Activated naive CD4-positive, alpha-beta T cell treated with anti-CD3 and anti-CD28 coated beads, Interleukin-2, amount 50 U/mL, for 24 hours (primary cell): ENCODE measurements around the gene TMEM41A.
"Not testable (repeated sequence)": the region's sequence is repeated elsewhere in the genome, so short reads cannot be mapped to it uniquely, and the experiment has no call there.

ENCODE experiments used
- H3K27ac Mint-ChIP-seq: one replicate; pipeline ENCODE4 v1.8.0; 2021; ENCODE audit warnings: mild to moderate bottlenecking, mixed read lengths
- H3K27me3 Mint-ChIP-seq: one replicate; pipeline ENCODE4 v1.8.0; 2021; ENCODE audit warnings: mixed read lengths
- H3K36me3 Mint-ChIP-seq: one replicate; pipeline ENCODE4 v1.8.0; 2021; ENCODE audit warnings: mixed read lengths
- H3K4me1 Mint-ChIP-seq: one replicate; pipeline ENCODE4 v1.8.0; 2021; ENCODE audit warnings: mixed read lengths
- H3K4me3 Mint-ChIP-seq: one replicate; pipeline ENCODE4 v1.8.0; 2021; ENCODE audit warnings: mild to moderate bottlenecking, mixed read lengths
- H3K9me3 Mint-ChIP-seq: one replicate; pipeline ENCODE4 v1.8.0; 2021; ENCODE audit warnings: mixed read lengths

Gene TMEM41A

GRCh38 chr3:185508335-185508991 is 9.6 kb upstream of the TMEM41A start:
- Mint-ChIP-seq H3K27me3 (peaks cover 2% of the 10 kb centered on the region), H3K36me3 (no peaks in the 10 kb centered on the region), H3K9me3 (no peaks in the 10 kb centered on the region), H3K27ac (no peak overlapping the region), H3K4me3 (no peak overlapping the region), H3K4me1 (no peaks in the 10 kb centered on the region)

DNA sequence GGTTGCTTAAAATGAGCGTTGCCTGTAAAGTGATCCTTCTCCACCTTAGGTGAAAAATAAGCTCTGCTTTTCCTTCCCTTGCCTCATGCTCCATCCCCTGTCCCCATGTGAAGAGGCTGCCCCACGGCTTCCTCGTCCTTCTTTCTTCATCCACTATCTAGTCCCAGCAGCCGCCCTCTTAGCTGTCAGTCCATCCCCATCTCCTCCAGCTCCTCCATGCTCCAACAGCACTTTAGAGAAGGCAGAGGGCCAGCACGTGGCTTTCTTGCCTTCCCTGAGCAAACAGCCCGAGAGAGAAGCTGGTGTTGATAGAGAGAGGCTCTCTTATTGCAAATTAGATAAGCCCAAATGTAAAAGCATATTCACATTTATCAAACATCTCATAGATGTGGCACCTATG is 9.0 kb upstream of the TMEM41A start:
- Mint-ChIP-seq H3K27me3 (peaks cover 2% of the 10 kb centered on the region), H3K27ac (no peak overlapping the region), H3K36me3 (no peaks in the 10 kb centered on the region), H3K4me1 (no peaks in the 10 kb centered on the region), H3K4me3 (no peak overlapping the region), H3K9me3 (no peaks in the 10 kb centered on the region)

DNA sequence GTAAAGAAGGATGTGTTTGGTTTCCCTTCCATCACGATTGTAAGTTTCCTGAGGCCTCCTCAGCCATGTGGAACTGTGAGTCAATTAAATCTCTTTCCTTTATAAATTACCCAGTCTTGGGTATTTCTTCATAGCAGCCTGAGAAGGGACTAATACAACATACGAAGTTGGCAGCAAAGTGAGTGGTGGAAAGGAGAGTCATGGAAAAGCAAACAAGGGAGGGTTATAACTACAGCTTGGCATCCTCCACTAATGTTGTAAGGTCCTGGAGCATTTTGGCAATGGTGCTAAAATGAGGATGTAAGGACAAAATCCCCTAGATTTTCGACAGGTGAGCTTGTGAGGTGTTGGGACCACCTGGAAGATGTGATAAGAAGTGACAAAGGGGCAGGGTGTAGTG is 5.8 kb upstream of the TMEM41A start:
- H3K27me3 Mint-ChIP-seq = no peaks in the 10 kb centered on the region
- H3K4me3 Mint-ChIP-seq = no peak overlapping the region
- no peak overlapping the region for H3K27ac Mint-ChIP-seq
- no peaks in the 10 kb centered on the region for H3K36me3 Mint-ChIP-seq
- no peaks in the 10 kb centered on the region for H3K9me3 Mint-ChIP-seq
- H3K4me1 Mint-ChIP-seq = peaks cover under 1% of the 10 kb centered on the region

GRCh38 chr3:185503521-185503920 is 4.7 kb upstream of the TMEM41A start:
- H3K4me1 Mint-ChIP-seq = peaks cover 7% of the 10 kb centered on the region
- no peaks in the 10 kb centered on the region for H3K27me3 Mint-ChIP-seq
- no peak overlapping the region for H3K27ac Mint-ChIP-seq
- no peaks in the 10 kb centered on the region for H3K36me3 Mint-ChIP-seq
- H3K9me3 Mint-ChIP-seq = no peaks in the 10 kb centered on the region
- no peak overlapping the region for H3K4me3 Mint-ChIP-seq

- Mint-ChIP-seq H3K4me1 (peaks cover 7% of the 10 kb centered on the region), H3K9me3 (no peaks in the 10 kb centered on the region), H3K27ac (no peak overlapping the region), H3K27me3 (no peaks in the 10 kb centered on the region), H3K4me3 (no peak overlapping the region), H3K36me3 (no peaks in the 10 kb centered on the region)
Observed at GRCh38 chr3:185502987-185503386, 4.2 kb upstream of the TMEM41A start.

- peaks cover 24% of the 10 kb centered on the region for H3K36me3 Mint-ChIP-seq
- no peak overlapping the region for H3K4me3 Mint-ChIP-seq
Observed at GRCh38 chr3:185490241-185490640, 8.6 kb downstream of the TMEM41A start.

GRCh38 chr3:185489462-185489861 is 9.4 kb downstream of the TMEM41A start:
- Mint-ChIP-seq H3K4me1 (peaks cover 4% of the 10 kb centered on the region), H3K27ac (no peak overlapping the region), H3K9me3 (no peaks in the 10 kb centered on the region), H3K36me3 (peaks cover 23% of the 10 kb centered on the region), H3K27me3 (no peaks in the 10 kb centered on the region), H3K4me3 (no peak overlapping the region)

More at GRCh38 chr3:185490241-185490640, 8.6 kb downstream of the TMEM41A start:
- H3K27ac Mint-ChIP-seq = no peak overlapping the region
- H3K9me3 Mint-ChIP-seq = no peaks in the 10 kb centered on the region
- no peaks in the 10 kb centered on the region for H3K27me3 Mint-ChIP-seq
- peaks cover 5% of the 10 kb centered on the region for H3K4me1 Mint-ChIP-seq

GRCh38 chr3:185488465-185488864 is 10.4 kb downstream of the TMEM41A start:
- H3K4me1 Mint-ChIP-seq = peaks cover under 1% of the 10 kb centered on the region
- peaks cover 19% of the 10 kb centered on the region for H3K36me3 Mint-ChIP-seq
- H3K9me3 Mint-ChIP-seq = no peaks in the 10 kb centered on the region
- H3K4me3 Mint-ChIP-seq = no peak overlapping the region
- H3K27ac Mint-ChIP-seq = no peak overlapping the region
- H3K27me3 Mint-ChIP-seq = no peaks in the 10 kb centered on the region

- peaks cover 26% of the 10 kb centered on the region for H3K36me3 Mint-ChIP-seq
- no peaks in the 10 kb centered on the region for H3K27me3 Mint-ChIP-seq
- no peak overlapping the region for H3K4me3 Mint-ChIP-seq
- no peak overlapping the region for H3K27ac Mint-ChIP-seq
- H3K9me3 Mint-ChIP-seq = no peaks in the 10 kb centered on the region
- H3K4me1 Mint-ChIP-seq = peaks cover 13% of the 10 kb centered on the region
Observed at GRCh38 chr3:185486394-185486793, 12.4 kb downstream of the TMEM41A start.

- no peaks in the 10 kb centered on the region for H3K27me3 Mint-ChIP-seq
- peaks cover 13% of the 10 kb centered on the region for H3K4me1 Mint-ChIP-seq
- H3K4me3 Mint-ChIP-seq = no peak overlapping the region
- no peak overlapping the region for H3K27ac Mint-ChIP-seq
- H3K36me3 Mint-ChIP-seq = peaks cover 25% of the 10 kb centered on the region
- H3K9me3 Mint-ChIP-seq = no peaks in the 10 kb centered on the region
Observed at GRCh38 chr3:185484296-185484695, 14.5 kb downstream of the TMEM41A start.

DNA sequence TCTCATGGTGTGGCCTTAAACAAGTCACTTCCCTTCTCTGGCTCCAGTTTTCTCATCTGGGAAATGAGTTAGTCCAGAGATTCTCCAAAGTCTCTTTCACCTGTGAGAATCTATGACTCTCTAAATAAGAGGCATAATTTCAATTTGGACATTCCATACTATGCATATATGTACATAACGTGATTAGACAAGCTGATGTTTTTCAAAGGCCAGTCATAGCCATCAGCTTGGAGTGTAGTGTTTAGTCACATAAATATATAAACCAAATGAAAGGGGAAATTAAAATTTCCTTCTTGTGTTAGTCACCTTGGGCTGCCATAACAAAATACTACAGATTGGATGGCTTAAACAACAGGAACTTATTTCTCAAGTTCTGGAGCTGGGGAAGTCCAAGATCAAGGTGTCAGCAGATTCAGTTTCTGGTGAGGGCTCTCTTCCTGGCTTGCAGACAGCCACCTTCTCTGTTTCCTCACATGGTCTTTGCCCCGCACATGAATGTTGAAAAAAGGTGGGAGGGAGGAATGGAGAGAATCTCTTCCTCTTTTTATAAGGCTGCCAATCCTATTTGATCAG is 19.4 kb downstream of the TMEM41A start:
- Mint-ChIP-seq H3K4me3 (no peak overlapping the region), H3K9me3 (no peaks in the 10 kb centered on the region), H3K4me1 (peaks cover 13% of the 10 kb centered on the region), H3K27ac (no peak overlapping the region), H3K36me3 (peaks cover 20% of the 10 kb centered on the region), H3K27me3 (no peaks in the 10 kb centered on the region)

DNA sequence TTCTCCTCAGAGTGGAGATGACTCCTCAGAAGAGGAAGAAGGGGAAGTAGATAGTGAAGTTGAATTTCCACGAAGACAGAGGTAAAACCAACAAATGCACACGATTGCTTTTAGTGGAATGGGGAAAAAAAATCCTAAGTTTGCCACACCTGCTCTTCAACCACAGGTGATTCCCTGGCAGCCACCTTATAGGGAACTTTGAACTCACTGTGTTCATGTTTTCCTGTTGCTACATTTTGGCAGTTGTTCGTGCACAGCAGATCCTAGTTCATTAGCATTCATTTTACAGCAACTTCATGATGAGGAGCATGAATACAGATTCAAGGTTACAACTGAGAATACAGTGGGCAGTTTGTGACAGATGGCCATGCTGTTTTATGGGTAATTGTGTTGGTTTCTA is 21.5 kb downstream of the TMEM41A start:
- Mint-ChIP-seq H3K27me3 (no peaks in the 10 kb centered on the region), H3K27ac (no peak overlapping the region), H3K4me3 (no peak overlapping the region), H3K4me1 (peaks cover under 1% of the 10 kb centered on the region), H3K9me3 (no peaks in the 10 kb centered on the region), H3K36me3 (peaks cover 22% of the 10 kb centered on the region)

- H3K27me3 Mint-ChIP-seq, H3K9me3 Mint-ChIP-seq, H3K4me3 Mint-ChIP-seq, H3K27ac Mint-ChIP-seq, H3K4me1 Mint-ChIP-seq: not testable (repeated sequence)
- H3K36me3 Mint-ChIP-seq = peaks cover 16% of the 10 kb centered on the region
Observed at GRCh38 chr3:185474922-185475321, 23.9 kb downstream of the TMEM41A start.

- H3K27me3 Mint-ChIP-seq = no peaks in the 10 kb centered on the region
- peaks cover 16% of the 10 kb centered on the region for H3K36me3 Mint-ChIP-seq
- H3K27ac Mint-ChIP-seq = no peak overlapping the region
- H3K4me3 Mint-ChIP-seq = no peak overlapping the region
- H3K4me1 Mint-ChIP-seq = no peaks in the 10 kb centered on the region
- no peaks in the 10 kb centered on the region for H3K9me3 Mint-ChIP-seq
Observed at GRCh38 chr3:185473290-185473815, 25.5 kb downstream of the TMEM41A start.

DNA sequence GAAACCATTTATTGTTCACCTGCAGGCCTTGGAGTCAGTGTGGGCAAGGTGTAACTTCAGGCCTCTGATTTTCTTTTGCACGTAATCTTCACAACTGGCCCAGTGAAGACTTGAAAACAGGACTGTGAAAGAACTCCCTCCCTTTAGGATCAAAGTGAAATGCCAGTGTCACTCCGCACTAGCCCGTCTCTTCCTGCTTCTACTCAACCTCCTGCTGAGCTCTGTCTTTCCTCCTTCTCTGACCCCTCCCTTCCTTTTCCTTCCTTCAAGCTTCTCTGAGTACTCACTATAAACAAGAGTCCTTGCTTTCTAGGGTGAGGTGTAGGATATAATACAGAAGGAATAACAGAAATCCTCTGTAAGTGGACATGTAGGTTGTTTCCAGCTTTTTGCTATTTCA is 28.5 kb downstream of the TMEM41A start:
- Mint-ChIP-seq H3K27ac (no peak overlapping the region), H3K4me1 (no peaks in the 10 kb centered on the region), H3K27me3 (no peaks in the 10 kb centered on the region), H3K9me3 (no peaks in the 10 kb centered on the region), H3K36me3 (peaks cover 16% of the 10 kb centered on the region), H3K4me3 (no peak overlapping the region)

DNA sequence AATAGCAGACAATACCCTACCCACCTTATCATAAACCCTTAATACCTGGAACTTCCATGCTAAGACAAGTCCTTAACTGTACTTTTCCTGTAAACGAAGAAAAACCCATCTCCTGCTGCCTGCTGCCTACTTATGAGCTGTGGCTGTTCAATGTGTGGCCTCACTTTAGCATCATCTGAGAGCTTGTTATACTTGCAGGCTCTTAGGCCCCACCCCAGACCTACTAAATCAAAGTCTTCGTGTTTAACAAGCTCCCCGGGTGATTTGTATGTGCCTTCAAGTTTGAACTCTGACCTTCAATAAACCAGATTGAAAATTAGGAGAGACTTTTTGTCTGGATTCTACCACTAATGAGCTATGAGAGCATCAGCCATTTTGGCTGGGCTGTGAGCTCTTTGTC is 29.3 kb downstream of the TMEM41A start:
- H3K36me3 Mint-ChIP-seq = peaks cover 13% of the 10 kb centered on the region
- H3K27ac Mint-ChIP-seq = no peak overlapping the region
- H3K9me3 Mint-ChIP-seq = no peaks in the 10 kb centered on the region
- no peaks in the 10 kb centered on the region for H3K4me1 Mint-ChIP-seq
- H3K27me3 Mint-ChIP-seq = no peaks in the 10 kb centered on the region
- no peak overlapping the region for H3K4me3 Mint-ChIP-seq

DNA sequence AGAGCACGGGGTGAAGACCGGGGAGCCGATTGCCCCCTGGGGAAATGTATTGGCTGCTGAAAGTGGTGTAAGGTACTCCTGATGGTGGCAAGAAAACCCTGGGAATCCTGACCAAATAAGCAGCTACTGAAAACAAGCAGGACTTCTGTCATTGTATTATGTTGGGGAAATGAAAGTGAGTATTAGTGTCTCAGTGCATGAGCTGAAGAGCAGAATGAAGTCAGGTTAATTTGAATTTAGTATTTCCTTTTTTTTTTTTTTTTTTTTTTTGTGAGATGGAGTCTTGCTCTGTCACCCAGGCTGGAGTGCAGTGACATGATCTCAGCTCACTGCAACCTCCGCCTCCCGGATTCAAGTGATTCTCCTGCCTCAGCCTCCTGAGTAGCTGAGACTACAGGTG is 32.7 kb downstream of the TMEM41A start:
- not testable (repeated sequence) for H3K27ac Mint-ChIP-seq, H3K9me3 Mint-ChIP-seq, H3K4me1 Mint-ChIP-seq, H3K36me3 Mint-ChIP-seq, H3K27me3 Mint-ChIP-seq, H3K4me3 Mint-ChIP-seq
